Measurements from ENCODE around the gene PSMB5. TPM values are rescaled to one million over a fixed set of nuclear protein-coding genes. Genes with fewer than 3 reads are reported as not detected.

The PSMB5 gene
- total and polyA plus RNA-seq, 2 of the 13 experiments (the other 11 are each of a cell fraction or from before 2014, with no cell fraction given), result 705 to 871 TPM

GRCh38 chr14:22976620-22977433, 57.9 kb downstream of the PSMB5 start (continued):
- TF ChIP-seq THAP9 (CRISPR knock-in tag; IDR thresholded peaks at IDR 0.05; ENCODE audit: borderline replicate concordance) (peak; percentile 64; the same call in 1 of the 2 replicates), ZNF547 (CRISPR knock-in tag; IDR thresholded peaks at IDR 0.05) (peak; percentile 11; the same call in 1 of the 2 replicates), ZNF136 (CRISPR knock-in tag; IDR thresholded peaks at IDR 0.05; ENCODE audit: low read depth) (peak; percentile 76; the same call in 1 of the 2 replicates), TOE1 (CRISPR knock-in tag; IDR thresholded peaks at IDR 0.05) (peak; percentile 81; the same call in 1 of the 2 replicates), RBFOX2 (IDR thresholded peaks at IDR 0.05; ENCODE audit: low read depth, low read length) (peak; percentile 82), SIX1 (CRISPR knock-in tag; IDR thresholded peaks at IDR 0.05; ENCODE audit: borderline replicate concordance) (peak; percentile 65; the same call in 1 of the 2 replicates), TMF1 (CRISPR knock-in tag; IDR thresholded peaks at IDR 0.05; ENCODE audit: low read depth) (no peak), FOXP1 (IDR thresholded peaks at IDR 0.05) (no peak), FOXP1 (CRISPR knock-in tag; IDR thresholded peaks at IDR 0.05) (peak; percentile 83), ZNF3 (CRISPR knock-in tag; IDR thresholded peaks at IDR 0.05) (peak; percentile 68), ISX (CRISPR knock-in tag; conservative IDR thresholded peaks at IDR 0.05) (no peak), TRIM22 (IDR thresholded peaks at IDR 0.05) (no peak), ZSCAN9 (CRISPR knock-in tag; IDR thresholded peaks at IDR 0.05; ENCODE audit: borderline replicate concordance) (peak; percentile 86), STAT5B (CRISPR knock-in tag; IDR thresholded peaks at IDR 0.05) (no peak), ZNF775 (CRISPR knock-in tag; IDR thresholded peaks at IDR 0.05; ENCODE audit: borderline replicate concordance) (peak; percentile 93; the same call in 1 of the 2 replicates), HNRNPUL1 (IDR thresholded peaks at IDR 0.05; ENCODE audit: low read depth, low read length) (no peak), SSRP1 (CRISPR knock-in tag; IDR thresholded peaks at IDR 0.05) (peak; percentile 98; the same call in 1 of the 2 replicates), KAT8 (CRISPR knock-in tag; IDR thresholded peaks at IDR 0.05) (peak; percentile 89), ZSCAN25 (CRISPR knock-in tag; IDR thresholded peaks at IDR 0.05) (peak; percentile 73; the same call in 1 of the 2 replicates), ZNF564 (CRISPR knock-in tag; IDR thresholded peaks at IDR 0.05) (no peak), AHDC1 (CRISPR knock-in tag; IDR thresholded peaks at IDR 0.05; ENCODE audit: borderline replicate concordance) (no peak), NR2C2 (CRISPR knock-in tag; IDR thresholded peaks at IDR 0.05; ENCODE audit: borderline replicate concordance) (peak; percentile 86)
